Measurements from ENCODE around the gene HLA-DQA2. TPM values are rescaled to one million over a fixed set of nuclear protein-coding genes. Genes with fewer than 3 reads are reported as not detected.

The HLA-DQA2 gene
- total RNA-seq = not detected in 2 replicates

GRCh38 chr6:32741031-32741960, at the start of gene HLA-DQA2:
Gene HLA-DQA2 (plus strand): TSS chr6:32741391. CDS start chr6:32741444, 53 bp downstream.

GRCh38 chr6:32763421-32763820, 22.2 kb downstream of the HLA-DQA2 start, which contains the start of gene HLA-DQB2:
Gene HLA-DQB2 (minus strand): TSS chr6:32763532. CDS start chr6:32763470, 62 bp downstream.

Small RNAs within 50 kb of the gene (small RNA-seq; reads per million reads assigned to genes)
- gene MIR3135B = not detected

Other genes with a start within 250 kb of the HLA-DQA2 start
- gene HLA-DRB5, start 211.1 kb upstream of the HLA-DQA2 start, total RNA-seq = not detected in 2 replicates
- gene HLA-DRB1, start 151.5 kb upstream of the HLA-DQA2 start, total RNA-seq = 0.93 TPM in 1 of 2 replicates, not detected in the other
- not detected in 2 replicates for gene HLA-DQA1, start 104.0 kb upstream of the HLA-DQA2 start, total RNA-seq
- not detected in 2 replicates for gene HLA-DQB1, start 74.7 kb upstream of the HLA-DQA2 start, total RNA-seq
- 0.07 TPM in 1 of 2 replicates, not detected in the other for gene HLA-DQB2, start 22.1 kb downstream of the HLA-DQA2 start, total RNA-seq
- gene HLA-DOB, start 75.6 kb downstream of the HLA-DQA2 start, total RNA-seq = not detected in 2 replicates
- 20.1 and 28.1 TPM in 2 replicates for gene TAP2, start 97.3 kb downstream of the HLA-DQA2 start, total RNA-seq
- 29.1 and 49.2 TPM in 2 replicates for gene PSMB8, start 102.7 kb downstream of the HLA-DQA2 start, total RNA-seq
- 29.4 and 37.5 TPM in 2 replicates for gene TAP1, start 112.3 kb downstream of the HLA-DQA2 start, total RNA-seq
- gene PSMB9, start 112.8 kb downstream of the HLA-DQA2 start, total RNA-seq = 7.0 and 9.1 TPM in 2 replicates
- gene HLA-DMB, start 199.6 kb downstream of the HLA-DQA2 start, total RNA-seq = 0.27 and 0.50 TPM in 2 replicates
- gene HLA-DMA, start 211.7 kb downstream of the HLA-DQA2 start, total RNA-seq = 0.57 and 0.93 TPM in 2 replicates
- 143 and 157 TPM in 2 replicates for gene BRD2, start 227.2 kb downstream of the HLA-DQA2 start, total RNA-seq

All from thoracic aorta endothelial cell (primary cell).